Activated T-helper 1 cell treated with Interleukin-2 at 50 U/mL for 16 hours (primary cell): ENCODE data around the gene NPLOC4.

Experiments used
- DNase-seq: peaks from one replicate; pipeline ENCODE4 v3.0.0-alpha.2; 2020; ENCODE audit warnings: low read depth

NPLOC4 gene

DNA sequence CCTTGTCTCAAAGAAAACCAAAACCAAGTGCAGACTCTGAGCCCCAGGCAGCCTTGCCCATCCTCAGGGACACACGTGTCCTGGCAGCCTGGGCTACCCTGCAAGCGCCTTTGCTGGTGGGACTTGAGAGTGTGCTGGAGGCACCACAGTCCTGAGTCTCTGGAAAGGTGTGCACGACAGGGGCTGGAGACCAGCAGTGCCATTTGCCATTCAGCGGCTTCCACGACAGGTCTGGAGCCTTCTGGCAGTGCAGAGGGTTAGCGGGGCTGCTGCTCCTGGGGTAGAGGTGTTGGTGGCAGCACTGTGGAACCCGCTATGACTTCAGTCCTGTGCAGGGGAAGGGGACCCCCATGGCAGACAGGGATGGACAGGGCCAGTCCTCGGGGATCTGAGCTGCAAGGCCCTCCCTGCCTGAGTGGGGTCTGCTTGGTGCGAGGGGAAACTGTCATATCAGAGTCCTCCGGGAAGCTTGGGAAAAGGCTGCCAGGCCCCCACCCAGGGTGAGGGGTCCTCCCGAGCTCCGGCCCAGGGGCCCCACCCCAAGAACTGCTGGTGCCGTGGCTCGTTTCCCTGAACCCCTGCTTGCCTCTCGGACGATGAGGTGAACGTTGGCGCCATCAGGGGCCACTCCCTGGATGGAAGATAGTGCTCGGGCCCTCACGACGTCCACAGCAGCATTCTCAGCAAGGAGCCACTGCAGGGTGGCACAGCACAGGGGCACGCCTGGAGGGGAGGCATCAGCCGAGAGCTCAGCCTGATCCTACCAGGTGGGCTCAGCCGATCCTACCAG is 91.6 kb downstream of the NPLOC4 start:
- DNase-seq, result no peak

DNA sequence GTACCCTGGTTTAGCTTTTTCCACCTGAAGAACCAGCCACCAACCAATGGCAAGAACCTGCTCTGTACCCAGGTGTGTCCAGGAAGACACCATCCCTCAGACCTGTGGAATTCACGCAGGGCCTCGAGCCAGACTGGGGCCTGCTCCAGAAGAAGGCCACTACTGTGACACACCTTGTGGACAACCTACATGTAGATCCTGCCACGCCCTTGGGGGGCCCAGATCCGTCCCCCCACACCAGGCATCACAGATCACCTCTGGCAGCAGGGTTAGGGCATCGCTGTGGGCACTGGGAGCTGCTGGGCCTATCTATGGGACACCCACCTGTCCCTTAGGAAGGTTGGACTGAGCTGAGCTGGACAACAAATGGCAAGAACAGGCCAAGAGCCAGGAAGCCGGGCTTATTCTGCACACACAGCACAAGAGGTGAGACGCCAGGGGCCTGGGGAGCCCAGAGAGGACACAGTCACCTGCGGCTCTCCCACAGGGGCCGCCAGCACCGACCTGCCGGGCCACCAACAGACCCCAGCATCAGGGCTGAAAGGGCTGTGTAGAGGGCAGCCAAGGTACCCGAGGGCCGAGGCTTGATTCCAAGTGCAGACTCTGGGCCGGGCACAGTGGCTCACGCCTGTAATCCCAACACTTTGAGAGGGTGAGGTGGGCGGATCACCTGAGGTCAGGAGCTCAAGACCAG is 92.5 kb downstream of the NPLOC4 start:
- DNase-seq, result no peak

DNA sequence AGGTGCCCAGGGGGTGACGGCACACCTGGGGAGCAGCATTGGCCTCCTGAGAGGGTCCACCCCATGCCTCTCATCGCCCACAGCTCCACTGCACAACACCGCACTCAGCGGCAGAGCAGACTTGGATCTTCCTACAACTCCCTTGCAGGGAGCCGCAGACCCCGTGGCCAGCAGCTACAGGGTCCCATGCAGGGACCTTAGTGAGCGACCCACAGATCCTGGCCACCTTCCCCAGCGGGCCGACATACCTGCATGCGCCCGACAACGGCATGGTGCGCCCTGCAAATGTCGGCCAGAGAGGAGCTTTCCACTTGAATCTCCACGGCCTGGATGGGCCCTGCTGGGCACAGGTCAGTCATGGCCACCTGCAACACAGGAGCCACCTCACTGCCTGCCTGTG is 93.2 kb downstream of the NPLOC4 start:
- DNase-seq, result no peak

DNA sequence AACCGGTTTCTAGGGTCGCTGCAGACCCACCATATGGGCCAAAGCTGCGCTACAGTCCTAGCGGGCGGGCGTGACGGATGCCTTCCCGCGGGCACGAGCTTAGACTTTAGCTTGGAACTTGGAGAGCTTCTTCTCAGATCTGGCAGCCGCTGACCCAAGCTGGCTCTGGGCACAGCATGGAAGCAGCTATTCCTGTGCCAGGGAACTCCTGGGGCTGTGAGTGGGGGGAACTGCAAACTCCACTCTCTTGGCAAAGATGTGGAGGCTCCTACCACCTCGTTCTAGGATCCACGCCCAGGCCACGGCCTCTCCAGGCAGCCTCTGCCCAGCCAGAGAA is 93.6 kb downstream of the NPLOC4 start:
- DNase-seq, result no peak

DNA sequence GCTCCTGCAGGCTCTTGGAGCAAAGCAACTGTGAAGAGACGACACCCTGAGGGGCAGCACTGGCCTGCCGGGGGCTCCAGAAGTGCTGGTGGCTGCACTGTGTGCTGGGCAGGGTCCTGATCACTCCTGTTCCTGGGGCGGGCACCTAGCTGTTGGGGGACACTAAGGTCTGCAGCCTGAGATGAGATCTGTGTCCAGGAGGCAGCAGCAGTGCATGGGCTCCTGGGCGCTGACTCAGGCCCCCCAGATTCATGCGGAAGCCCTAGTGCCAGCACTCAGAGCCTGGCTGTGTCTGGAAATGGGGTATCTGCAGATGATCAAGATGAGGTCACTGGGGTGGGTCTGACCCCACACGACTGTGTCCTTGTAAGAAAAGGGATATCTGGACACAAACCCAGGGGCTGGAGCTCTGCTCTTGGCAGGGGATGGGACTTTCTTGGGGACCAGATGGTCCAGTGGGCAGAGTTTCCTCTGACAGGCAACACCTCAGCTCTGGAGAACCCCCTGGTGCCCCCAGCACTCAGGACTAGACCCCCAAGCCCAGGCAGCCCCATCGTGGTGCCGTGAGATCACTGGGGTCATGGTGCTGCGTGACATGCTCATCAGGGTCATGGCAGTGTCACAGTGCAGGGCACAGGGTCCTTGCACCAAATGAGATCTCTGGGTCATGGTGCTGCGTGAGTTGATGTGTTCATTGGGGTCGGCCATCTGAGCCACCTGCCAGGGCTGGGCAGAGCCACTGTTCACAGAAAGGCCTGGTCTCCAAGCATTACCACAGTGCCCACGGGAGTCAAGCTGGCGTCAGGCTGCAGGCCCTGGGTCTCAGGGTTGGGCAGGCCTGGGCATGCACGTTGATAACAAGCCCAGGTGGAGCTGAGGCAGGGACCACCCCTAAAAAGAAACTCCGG is 94.2 kb downstream of the NPLOC4 start:
- no peak for DNase-seq

DNA sequence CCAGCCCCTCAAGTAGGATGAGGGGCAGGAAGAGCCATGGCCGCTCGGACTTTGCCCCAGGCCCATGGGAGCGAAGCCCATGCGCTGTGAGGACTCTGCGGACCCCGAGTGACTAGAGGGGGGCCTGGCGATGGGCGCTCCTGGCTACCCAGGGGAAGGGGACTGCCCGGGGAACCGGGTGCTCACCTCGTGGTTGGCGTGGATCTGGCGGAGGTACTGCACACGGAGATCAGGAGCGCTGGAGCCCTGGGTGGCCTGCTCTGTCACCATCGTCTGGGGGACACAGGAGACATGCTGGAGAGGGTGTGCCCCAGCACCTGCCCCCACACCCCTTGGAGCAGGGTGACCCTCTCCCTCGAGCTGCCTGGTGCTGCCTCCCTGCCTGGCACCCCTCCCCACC is 95.8 kb downstream of the NPLOC4 start:
- no peak for DNase-seq

DNA sequence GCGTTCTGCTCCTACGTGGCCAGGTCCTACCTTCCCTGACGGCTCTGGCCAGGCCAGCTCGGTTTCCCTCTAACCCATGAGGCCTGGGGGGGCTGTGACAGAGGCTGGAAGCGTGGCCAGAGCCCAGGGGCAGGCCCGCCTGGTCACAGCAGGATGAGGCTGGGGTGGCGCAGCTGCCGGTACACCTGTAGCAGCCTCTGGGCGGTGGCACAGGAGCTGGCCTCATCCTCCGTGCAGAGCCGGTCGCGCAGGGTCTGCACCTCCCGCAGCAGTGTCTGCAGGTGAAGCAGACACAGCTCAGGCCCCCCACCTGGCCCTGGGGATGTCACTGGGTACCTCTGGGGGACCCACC is 96.3 kb downstream of the NPLOC4 start:
- DNase-seq, result no peak

DNA sequence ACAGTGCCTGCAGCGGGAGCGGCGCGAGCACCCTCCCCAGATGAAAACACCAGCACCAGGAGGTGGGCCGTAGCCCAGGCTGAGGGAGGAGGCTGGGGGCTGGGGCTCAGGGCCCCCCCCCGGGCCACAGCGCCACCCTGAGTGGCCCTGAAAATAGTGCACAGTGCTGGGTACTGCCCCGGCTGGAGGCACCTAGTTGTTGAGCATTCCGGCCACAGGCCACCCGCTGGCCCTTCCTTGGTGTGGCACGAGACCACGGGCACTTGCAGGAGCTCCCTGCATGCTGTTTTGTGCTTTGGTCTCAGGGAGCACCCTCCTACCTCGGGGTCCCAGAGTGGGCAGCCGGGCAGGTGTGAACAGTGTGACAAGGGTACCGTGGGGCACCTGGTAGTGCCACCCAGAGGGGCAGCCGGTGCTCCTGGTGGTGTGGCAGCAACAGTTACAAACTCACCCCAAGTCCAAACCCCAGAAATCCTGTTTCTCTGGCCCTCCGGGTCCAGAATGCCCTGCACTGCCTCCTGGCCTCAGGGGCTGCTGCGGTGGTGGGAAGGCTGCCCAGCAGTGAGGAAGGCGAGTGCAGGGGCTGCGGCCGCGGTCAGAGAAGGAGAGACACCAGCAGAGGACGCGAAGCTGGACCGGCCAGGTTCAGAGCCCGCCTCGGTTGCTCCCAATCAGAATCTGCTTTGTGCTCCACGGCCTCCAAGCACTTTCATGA is 96.8 kb downstream of the NPLOC4 start:
- DNase-seq, result no peak

DNA sequence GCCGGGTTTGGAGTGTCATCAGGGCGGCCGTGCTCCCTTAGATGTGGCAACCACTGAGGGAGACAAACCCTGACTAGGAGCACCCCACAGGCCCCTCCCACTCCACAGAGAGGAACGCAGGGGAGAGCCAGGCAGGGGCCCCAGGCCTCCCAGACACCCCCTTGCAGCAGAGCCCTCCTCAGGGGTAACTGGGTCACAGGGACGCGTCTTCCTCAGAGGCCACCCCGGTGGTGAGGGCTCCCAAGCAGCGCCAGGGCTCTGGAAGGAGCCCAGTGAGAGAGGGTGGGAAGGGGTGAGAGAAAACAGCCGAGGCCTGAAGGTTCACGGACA is 97.4 kb downstream of the NPLOC4 start:
- no peak for DNase-seq

DNA sequence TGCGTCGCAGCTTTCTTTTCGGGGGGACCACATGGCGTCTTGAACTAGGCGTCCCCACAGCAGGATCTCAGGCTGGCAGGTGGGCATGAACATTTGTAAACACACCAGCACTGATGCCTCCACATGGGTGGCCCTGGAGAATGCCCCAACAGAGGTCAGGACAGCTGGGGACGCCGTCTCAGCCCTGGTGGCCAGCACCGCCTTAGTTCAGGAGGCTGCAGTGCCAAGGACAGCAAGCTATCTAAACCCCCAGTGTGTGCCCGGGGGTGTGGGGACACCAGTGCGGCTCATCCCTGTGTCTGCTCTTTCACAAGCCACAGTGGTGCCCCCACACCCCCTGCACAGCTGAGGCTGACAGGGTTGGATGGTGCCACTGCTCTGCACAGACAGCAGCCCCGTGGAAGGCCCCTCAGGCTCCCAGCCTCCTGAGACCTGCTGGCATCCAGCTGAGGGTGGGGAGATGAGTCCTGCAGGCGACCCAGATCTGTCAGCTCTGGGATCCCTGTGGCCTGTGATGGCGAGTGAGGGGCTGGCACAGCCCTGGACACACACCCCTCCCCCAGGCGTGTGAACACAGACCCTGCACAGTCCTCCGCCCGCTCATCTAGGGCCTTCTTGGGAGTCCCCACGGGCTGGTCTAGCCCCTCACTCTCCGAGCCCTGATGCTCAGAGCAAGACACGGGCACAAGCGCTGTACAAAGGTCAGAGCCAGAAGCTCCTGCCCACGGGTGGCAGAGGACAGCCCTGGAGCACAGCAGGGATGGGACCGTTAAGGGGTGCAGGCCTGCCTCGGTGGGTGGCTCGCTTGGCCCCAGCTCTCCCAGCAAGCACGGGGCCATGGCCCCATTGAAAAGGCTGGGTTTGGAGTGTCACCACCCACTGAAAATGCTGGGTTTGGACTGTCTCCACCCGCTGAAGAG is 98.0 kb downstream of the NPLOC4 start:
- DNase-seq, result no peak

DNA sequence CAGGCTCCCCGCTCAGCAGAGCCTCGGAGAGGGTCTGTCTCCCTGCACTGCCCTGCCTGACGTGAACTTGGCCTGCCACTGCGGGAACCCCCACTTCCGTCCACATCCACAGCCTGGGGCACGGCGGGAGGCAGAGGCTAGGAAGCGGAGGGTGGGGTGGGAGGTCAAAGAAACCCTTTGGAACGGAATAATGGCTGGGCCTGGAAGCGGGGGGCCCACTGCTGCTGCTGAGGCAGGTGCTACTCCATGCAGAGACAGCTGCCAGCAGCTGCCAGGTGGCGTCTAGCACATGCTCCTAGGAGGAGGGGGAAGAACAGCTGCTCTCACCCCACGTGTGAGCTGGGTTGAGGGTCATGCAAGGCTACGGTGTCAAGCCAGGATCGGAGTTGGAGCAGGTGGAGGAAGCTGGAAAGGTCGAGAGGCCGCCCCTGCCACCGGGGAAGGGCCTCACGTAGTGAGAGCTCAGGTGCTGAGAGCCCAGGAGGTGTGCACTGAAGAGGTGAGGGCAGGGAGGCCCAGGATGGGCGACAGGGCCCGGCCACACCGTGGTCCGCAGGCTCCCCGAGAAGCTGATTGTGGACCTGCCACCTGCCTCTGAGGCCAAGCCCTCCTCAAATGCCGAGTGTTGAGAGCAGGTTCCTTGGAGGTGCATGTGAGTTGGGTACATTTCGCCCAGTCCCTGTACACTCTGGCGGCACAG is 98.9 kb downstream of the NPLOC4 start:
- DNase-seq, result no peak

DNA sequence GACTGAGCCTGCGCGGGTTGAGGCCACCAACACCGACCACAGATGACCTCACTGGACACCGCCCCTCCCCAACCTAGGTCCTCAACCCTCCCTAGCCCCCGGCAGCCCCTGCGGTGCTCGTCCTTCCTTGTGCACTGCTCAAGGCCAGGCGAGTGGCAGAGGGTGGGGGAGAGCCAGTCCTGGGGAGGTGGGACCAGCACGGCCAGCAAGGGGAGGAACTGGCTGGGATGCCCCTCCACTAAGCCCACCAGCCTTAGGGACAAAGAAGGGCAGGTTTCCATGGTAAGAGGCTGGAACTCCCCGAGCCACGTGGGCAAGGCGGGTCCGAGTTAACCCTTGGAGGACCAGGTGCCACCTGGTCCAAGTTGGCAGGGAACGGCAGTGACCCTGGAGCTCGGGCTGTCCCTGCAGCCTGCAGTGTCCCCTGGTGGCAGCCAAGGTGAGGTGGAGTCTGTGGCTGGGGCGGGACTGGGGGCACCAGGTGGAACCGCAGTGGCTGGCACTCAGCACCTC is 99.5 kb downstream of the NPLOC4 start:
- no peak for DNase-seq

DNA sequence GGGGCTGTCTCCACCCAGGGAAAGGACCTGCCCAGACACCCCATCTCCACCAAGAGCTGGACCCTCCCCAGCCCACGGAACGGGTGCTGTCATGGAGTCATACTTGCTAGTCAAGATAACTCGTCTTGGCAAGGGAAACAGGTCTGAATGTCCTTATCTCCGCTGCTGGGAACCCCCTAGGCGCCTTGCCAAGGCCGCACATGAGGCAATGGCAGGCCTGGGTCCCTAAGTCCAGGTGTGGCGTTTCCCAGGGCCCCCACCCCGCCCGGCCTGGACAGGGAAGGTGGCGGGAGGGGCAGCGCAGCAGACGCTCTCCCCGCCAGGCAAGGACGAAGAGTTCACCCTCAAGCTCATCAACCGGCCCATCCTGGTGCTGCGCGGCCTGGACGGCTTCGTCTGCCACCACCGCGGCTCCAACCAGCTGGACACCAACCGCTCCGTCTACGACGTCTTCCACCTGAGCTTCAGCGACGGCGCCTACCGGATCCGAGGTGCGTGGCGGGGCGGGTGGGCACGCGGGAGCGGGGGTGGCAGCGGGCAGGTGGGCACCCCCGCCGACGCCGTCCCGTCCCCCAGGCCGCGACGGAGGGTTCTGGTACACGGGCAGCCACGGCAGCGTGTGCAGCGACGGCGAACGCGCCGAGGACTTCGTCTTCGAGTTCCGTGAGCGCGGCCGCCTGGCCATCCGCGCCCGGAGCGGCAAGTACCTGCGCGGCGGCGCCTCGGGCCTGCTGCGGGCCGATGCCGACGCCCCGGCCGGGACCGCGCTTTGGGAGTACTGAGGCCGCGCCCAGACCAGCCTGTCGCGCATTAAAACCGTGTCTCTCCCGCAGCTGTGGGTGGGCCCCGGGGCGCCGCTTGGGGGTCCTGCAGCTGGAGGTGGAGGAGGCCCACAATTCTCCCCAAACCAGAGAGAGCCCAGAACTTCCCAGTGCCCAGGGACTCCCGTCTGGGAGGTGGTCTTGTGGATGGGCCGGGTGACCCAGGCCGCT is 100.3 kb downstream of the NPLOC4 start:
- no peak for DNase-seq

DNA sequence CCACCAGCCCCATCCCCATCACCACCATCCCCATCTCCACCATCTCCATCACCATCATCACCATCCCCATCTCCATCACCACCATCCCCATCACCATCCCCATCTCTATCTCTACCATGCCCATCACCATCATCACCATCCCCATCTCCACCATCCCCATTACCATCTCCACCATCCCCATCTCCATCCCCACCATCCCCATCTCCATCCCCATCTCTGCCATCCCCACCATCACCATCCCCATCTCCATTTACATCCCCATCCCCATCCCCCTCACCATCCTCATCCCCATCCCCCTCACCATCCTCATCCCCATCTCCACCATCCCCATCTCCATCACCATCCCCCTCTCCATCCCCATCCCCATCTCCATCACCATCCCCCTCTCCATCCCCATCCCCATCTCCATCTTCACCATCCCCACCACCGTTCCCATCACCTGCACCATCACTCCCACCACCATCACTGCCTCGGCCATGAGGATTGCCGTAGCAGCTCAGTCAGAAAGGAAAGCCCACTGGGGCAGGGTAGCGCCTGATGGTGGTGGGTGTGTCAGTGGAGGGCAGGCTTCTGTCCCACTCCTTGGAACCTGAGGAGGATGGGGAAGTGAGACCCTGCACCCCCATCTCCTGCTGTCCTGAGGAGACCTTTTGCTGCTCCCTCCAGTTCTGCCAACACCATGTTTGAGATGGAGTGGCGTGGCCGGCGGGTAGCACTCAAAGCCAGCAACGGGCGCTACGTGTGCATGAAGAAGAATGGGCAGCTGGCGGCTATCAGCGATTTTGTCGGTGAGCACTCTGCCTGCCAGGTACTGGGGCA is 101.2 kb downstream of the NPLOC4 start:
- DNase-seq, result no peak

DNA sequence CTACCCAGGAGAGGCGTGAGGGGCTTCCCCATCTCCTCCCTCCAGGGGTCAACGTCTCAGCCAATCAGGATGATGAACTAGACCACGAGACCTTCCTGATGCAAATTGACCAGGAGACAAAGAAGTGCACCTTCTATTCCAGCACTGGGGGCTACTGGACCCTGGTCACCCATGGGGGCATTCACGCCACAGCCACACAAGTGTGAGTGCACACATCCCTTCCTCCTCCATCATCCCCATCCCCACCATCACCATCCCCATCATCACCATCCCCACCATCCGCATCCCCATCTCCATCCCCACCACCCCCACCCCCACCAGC is 101.9 kb downstream of the NPLOC4 start:
- no peak for DNase-seq

DNA sequence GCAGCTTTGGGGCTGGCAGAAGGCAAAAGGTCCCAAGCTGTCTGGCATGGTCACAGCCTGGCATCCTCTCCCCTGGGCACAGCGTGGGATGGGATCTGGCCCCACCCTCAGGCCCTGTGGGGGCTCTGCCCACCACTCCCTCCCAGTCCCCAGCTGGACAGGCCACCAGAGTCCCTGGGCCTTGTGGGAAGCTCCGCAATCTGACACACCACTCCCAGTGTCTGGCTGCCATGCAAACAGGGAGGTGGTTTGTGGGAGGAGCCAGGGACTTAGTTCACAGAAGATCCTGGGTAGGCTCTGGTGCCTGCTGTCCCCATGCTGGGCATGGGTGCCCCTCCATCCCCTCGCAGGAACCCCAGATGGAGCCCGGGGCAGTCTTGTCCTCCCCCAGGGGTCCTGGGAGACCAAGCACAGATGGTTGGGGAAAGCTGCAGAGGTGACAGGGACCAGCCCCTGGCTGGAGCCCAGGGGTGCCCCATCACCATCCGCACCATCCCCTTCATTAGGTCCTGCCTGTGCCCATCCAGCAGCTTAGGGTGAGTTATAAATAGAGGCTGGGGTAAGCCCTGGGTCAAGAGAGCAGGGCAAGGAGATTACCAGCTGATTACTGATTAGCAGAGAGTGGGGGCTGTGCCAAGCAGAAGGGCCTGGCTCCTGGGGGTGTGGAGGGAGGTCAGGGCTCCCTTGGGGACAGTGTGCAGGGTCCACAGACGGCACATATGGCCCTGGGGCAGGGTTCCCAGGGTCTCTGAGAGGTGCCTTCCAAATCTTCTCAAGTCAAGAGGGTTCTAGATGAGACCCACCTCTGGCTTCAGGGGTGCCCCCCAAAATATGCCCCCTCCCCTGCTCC is 102.5 kb downstream of the NPLOC4 start:
- DNase-seq, result no peak

DNA sequence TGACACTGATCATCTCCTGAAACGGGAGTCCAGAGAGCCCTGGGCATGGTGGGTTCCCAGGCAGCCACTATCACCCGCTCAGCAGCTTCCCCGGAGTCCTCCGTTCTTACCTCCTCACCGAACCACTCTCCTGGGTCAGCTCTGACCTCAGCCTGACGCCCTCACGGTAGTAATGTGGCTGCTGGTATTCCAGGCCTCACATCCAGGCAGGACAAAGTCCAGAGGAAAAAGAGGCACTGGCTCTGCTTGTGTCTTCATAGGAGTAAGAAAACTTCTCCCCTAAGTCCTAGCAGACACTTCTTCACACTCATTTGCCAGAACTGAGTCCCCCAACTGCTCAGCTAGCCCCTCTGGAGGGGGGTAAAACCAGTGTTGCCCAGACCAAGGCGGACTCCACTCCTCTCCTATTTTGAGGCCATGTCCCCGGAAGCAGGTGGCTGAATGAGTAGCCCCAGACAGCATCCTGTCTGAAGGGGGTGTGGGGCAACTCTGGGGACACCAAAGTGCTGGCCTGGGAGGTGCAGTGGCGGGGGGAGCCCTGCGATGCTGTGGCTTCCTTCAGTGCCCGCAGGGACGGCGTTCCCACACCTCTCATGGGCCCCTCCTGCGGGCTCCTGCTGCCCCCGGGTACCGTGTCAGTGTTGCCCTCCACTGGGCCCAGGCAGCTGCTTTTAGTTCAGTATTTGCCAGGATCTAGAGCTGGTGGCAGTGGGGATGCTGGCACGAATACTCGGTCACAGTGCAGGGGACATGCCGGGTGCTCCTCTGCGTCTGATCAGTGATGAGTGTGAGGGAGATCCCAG is 103.4 kb downstream of the NPLOC4 start:
- DNase-seq, result no peak
